Stimulated activated CD4-positive, alpha-beta T cell treated with anti-CD3 and anti-CD28 coated beads, Interleukin-1b, Interleukin-23, amount 100 ng/mL, for 1 hour (primary cell): ENCODE results near the gene LY86.
"Not testable (repeated sequence)": the region's sequence is repeated elsewhere in the genome, so short reads cannot be mapped to it uniquely, and the experiment has no call there.

Experiments
- DNase-seq, 2 donors: peaks; one replicate each; pipeline ENCODE4 v3.0.0-alpha.2; 2020; ENCODE audit warnings: low read depth in 2 of 2

Gene LY86

GRCh38 chr6:6596529-6597328 is 8.2 kb downstream of the LY86 start:
- no peak for DNase-seq

- no peak for DNase-seq
These were observed 9.2 kb downstream of the LY86 start for GRCh38 chr6:6597682-6598081.

- DNase-seq: no peak
These were observed 11.0 kb downstream of the LY86 start for GRCh38 chr6:6599468-6599873.

- DNase-seq: no peak
These were observed 12.4 kb downstream of the LY86 start for GRCh38 chr6:6600875-6601274.

GRCh38 chr6:6602262-6602661 is 13.7 kb downstream of the LY86 start:
- DNase-seq: no peak

- no peak for DNase-seq
These were observed 14.8 kb downstream of the LY86 start for GRCh38 chr6:6603317-6603716.

GRCh38 chr6:6604015-6604414 is 15.5 kb downstream of the LY86 start:
- no peak for DNase-seq

- DNase-seq: no peak
These were observed 16.0 kb downstream of the LY86 start for GRCh38 chr6:6604566-6604965.

GRCh38 chr6:6605873-6606272 is 17.4 kb downstream of the LY86 start:
- no peak for DNase-seq

GRCh38 chr6:6606391-6607030 is 18.0 kb downstream of the LY86 start:
- DNase-seq: not testable (repeated sequence)

- no peak for DNase-seq
These were observed 20.9 kb downstream of the LY86 start for GRCh38 chr6:6609450-6609849.

GRCh38 chr6:6610031-6610591 is 21.6 kb downstream of the LY86 start:
- no peak for DNase-seq

GRCh38 chr6:6611486-6611885 is 23.0 kb downstream of the LY86 start:
- no peak for DNase-seq

- no peak for DNase-seq
These were observed 23.8 kb downstream of the LY86 start for GRCh38 chr6:6612308-6612707.

GRCh38 chr6:6613103-6613718 is 24.7 kb downstream of the LY86 start:
- not testable (repeated sequence) for DNase-seq

GRCh38 chr6:6614096-6614982 is 25.8 kb downstream of the LY86 start:
- DNase-seq: no peak

GRCh38 chr6:6614983-6615349 is 26.4 kb downstream of the LY86 start:
- DNase-seq: no peak

- DNase-seq: no peak
These were observed 28.1 kb downstream of the LY86 start for GRCh38 chr6:6616656-6617055.

- no peak for DNase-seq
These were observed 30.7 kb downstream of the LY86 start for GRCh38 chr6:6619021-6619794.

- no peak for DNase-seq
These were observed 32.4 kb downstream of the LY86 start for GRCh38 chr6:6620766-6621425.
